Measurements from ENCODE around the gene UBASH3A.
A peak's percentile ranks its signal among the peaks of the same experiment; 100 is the strongest.

The UBASH3A gene

GRCh38 chr21:42414553-42414927, 10.8 kb downstream of the UBASH3A start:
- no peak for TF ChIP-seq CTCF (IDR thresholded peaks at IDR 0.05; ENCODE audit: borderline replicate concordance, insufficient read depth, low read depth, low read length)
- H3K4me3 ChIP-seq (ENCODE audit: low read depth, low read length) = no peak overlapping the region

- peak overlapping the region; percentile 39 for H3K4me3 ChIP-seq (ENCODE audit: low read depth, low read length)
- TF ChIP-seq CTCF (IDR thresholded peaks at IDR 0.05; ENCODE audit: borderline replicate concordance, insufficient read depth, low read depth, low read length) = no peak
Observed at GRCh38 chr21:42414928-42415769, 11.4 kb downstream of the UBASH3A start.

- no peak overlapping the region for H3K4me3 ChIP-seq (ENCODE audit: low read depth, low read length)
- no peak for TF ChIP-seq CTCF (IDR thresholded peaks at IDR 0.05; ENCODE audit: borderline replicate concordance, insufficient read depth, low read depth, low read length)
Observed at GRCh38 chr21:42417533-42417932, 13.8 kb downstream of the UBASH3A start.

GRCh38 chr21:42418886-42419285, 15.2 kb downstream of the UBASH3A start:
- no peak for TF ChIP-seq CTCF (IDR thresholded peaks at IDR 0.05; ENCODE audit: borderline replicate concordance, insufficient read depth, low read depth, low read length)
- H3K4me3 ChIP-seq (ENCODE audit: low read depth, low read length) = no peak overlapping the region

GRCh38 chr21:42419845-42420244, 16.1 kb downstream of the UBASH3A start:
- no peak overlapping the region for H3K4me3 ChIP-seq (ENCODE audit: low read depth, low read length)
- TF ChIP-seq CTCF (IDR thresholded peaks at IDR 0.05; ENCODE audit: borderline replicate concordance, insufficient read depth, low read depth, low read length) = no peak

GRCh38 chr21:42421018-42421793, 17.5 kb downstream of the UBASH3A start:
- no peak overlapping the region for H3K4me3 ChIP-seq (ENCODE audit: low read depth, low read length)
- TF ChIP-seq CTCF (IDR thresholded peaks at IDR 0.05; ENCODE audit: borderline replicate concordance, insufficient read depth, low read depth, low read length) = no peak
